ENCODE data around the gene PLEKHG3. TPM values are rescaled to one million over a fixed set of nuclear protein-coding genes. Genes with fewer than 3 reads are reported as not detected.

PLEKHG3 gene
- total and polyA plus RNA-seq, 2 experiments from 2014 or later: 23.0 to 83.1 TPM

- Mint-ChIP-seq H3K27me3 (ENCODE audit: insufficient read depth, low read depth, poor library complexity) (peaks cover 4% of the 10 kb centered on the region), H3K27ac (no peak overlapping the region), H3K36me3 (ENCODE audit: low read depth) (no peaks in the 10 kb centered on the region), H3K9me3 (no peaks in the 10 kb centered on the region), H3K4me3 (no peak overlapping the region), H3K4me1 (peaks cover 18% of the 10 kb centered on the region)
- H3K9me2 ChIP-seq (ENCODE audit: insufficient read depth): no peaks in the 10 kb centered on the region
- H3K36me3 ChIP-seq (ENCODE audit: insufficient read depth): no peaks in the 10 kb centered on the region
- H3K4me1 ChIP-seq (ENCODE audit: insufficient read depth): peaks cover 15% of the 10 kb centered on the region; the same call in 1 of the 2 replicates
- H2AFZ ChIP-seq: no peak overlapping the region
- ATAC-seq: no peak
- no peak overlapping the region for H3K4me3 ChIP-seq
- TF ChIP-seq STAT1 (IDR thresholded peaks at IDR 0.05; ENCODE audit: unreplicated experiment) (no peak), ZNF331 (CRISPR knock-in tag; IDR thresholded peaks at IDR 0.05; ENCODE audit: low read depth) (no peak), POLR2AphosphoS5 (IDR thresholded peaks at IDR 0.05; ENCODE audit: low read depth) (no peak), REST (IDR thresholded peaks at IDR 0.05; ENCODE audit: unreplicated experiment) (no peak), ZNF114 (CRISPR knock-in tag; IDR thresholded peaks at IDR 0.05) (no peak), EZH2 (IDR thresholded peaks at IDR 0.05; ENCODE audit: low read depth, unreplicated experiment) (no peak), JUNB (IDR thresholded peaks at IDR 0.05; ENCODE audit: unreplicated experiment) (no peak), CREB1 (CRISPR knock-in tag; IDR thresholded peaks at IDR 0.05; ENCODE audit: low read depth) (no peak), ETS1 (IDR thresholded peaks at IDR 0.05) (no peak), NANOG (IDR thresholded peaks at IDR 0.05; ENCODE audit: borderline replicate concordance) (no peak), ZNF462 (CRISPR knock-in tag; IDR thresholded peaks at IDR 0.05) (no peak), CTCF (conservative IDR thresholded peaks at IDR 0.05; ENCODE audit: low read depth in 2 of 2) (no peak), EZH2phosphoT487 (IDR thresholded peaks at IDR 0.05; ENCODE audit: unreplicated experiment) (no peak)
- H3K27me3 ChIP-seq (ENCODE audit: insufficient read depth): no peaks in the 10 kb centered on the region
- no peaks in the 10 kb centered on the region for H3F3A ChIP-seq (replicated peaks; ENCODE audit: low read depth)
- no peak overlapping the region for H3K27ac ChIP-seq (ENCODE audit: low read depth)
- H3K4me2 ChIP-seq: no peak overlapping the region
- H4K20me1 ChIP-seq (replicated peaks; ENCODE audit: insufficient read depth): no peaks in the 10 kb centered on the region
- H3K79me2 ChIP-seq (replicated peaks; ENCODE audit: insufficient read depth): no peaks in the 10 kb centered on the region
- no peak for DNase-seq (ENCODE audit: low spot score)
Observed at GRCh38 chr14:64676410-64677008, 27.7 kb upstream of the PLEKHG3 start.
